Activated CD8-positive, alpha-beta memory T cell treated with anti-CD3 and anti-CD28 coated beads for 1 hour (primary cell): ENCODE measurements around the gene PDE4D.

Experiments
- DNase-seq, 2 donors: peaks; one replicate each; pipeline ENCODE4 v3.0.0-alpha.2; 2020; ENCODE audit warnings: low read depth in 1 of 2; ENCODE audit errors: extremely low read depth in 1 of 2

The PDE4D gene

GRCh38 chr5:59241552-59241951 lies 652.0 kb downstream of the PDE4D start:
- DNase-seq: no peak

- no peak for DNase-seq
Observed at GRCh38 chr5:59241119-59241518, 652.4 kb downstream of the PDE4D start.

GRCh38 chr5:59238126-59238902 lies 655.2 kb downstream of the PDE4D start:
- no peak for DNase-seq

DNA sequence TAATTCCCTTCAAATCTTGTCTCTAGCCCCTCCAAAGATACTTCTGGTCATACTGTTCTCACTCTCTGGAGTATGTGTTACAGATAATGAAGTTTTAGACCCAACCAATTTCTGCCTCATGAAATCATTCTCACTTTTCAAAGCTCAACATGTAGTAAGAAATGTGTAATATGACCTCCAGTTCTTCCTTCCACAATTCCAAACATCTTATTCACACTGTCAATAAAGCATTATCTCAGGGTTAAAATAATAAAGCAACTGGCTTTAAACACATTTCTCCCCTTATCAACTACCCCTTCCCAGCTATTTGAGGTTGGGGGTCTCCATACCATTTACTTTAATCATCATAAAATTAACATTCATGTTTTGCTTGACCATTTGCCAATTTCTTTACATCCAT lies 656.5 kb downstream of the PDE4D start:
- DNase-seq: no peak

DNA sequence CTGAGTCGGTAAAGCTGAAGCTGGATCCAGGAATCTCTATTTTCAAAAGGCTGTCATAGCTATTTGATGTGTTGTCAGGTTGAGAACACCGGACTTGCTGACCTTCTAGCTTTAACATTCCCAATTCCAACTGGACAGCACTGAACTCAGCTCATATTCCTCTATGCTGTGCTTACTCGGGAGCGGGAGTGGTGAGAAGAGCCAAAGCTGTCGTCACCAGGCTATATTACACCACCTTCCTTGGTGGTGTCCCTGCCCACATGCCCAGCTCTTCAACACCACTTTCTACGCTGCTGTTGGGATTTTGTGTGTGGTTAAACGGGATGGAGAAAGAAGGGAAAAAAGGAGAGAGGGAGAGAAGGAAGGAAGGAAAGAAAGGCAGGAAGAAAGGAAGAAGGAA lies 657.1 kb downstream of the PDE4D start:
- DNase-seq: no peak

DNA sequence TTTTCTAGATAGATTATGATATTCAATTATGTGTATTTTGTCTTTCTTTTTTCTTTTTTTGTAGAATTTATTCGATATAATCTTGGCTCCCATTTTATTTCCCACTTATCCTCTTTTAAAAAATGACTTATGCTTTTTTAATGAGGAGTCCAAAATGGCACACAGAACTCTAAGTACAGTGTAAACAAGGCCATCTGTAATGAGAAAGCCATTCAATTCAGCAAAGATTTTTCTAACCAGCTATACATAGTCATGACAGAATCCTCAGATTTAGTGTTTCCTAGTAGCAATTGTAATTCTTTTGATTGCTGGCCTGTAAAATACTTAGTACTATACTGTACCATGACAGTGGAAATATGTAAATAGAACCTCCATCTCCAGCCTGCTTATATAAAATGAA lies 659.3 kb downstream of the PDE4D start:
- no peak for DNase-seq

GRCh38 chr5:59231221-59231931 lies 662.1 kb downstream of the PDE4D start:
- DNase-seq: no peak

DNA sequence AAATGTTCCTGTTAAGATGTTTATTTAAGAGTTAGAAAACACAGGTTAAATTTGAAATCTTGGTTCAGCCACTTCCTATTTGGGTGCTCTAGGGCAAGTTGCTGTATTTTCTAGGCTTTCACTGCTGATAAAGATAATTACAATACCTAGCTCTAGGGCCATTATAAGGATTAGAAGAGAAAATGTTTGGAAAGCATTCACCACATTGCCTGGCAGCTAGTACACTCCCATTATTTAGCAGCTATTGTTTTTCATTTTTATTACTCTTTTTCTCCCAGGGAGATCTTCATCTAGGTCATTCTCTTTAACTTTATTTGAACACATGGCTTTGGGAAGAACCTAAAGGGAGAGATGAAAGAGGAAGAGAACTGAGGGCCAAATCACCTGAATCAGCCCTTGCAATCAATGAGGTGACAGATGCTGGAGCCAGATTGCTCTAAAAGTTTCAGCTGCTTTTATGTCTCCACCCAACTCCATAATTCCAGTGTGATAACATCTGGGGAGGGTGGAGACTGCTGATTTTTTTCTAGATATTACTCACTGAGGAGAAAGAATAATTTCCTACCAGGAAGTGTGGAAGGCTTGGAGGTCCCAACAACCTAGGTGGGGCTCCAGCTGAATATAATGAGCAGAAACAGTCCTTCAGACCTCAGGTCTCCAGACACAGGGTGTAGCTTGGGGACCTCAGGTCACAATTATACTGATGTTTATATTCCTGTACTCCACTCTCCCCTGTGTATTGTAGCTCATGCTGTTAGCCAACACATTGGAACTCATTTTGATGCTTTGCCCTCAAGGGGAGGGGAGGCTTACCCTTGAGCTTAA lies 670.6 kb downstream of the PDE4D start:
- DNase-seq: no peak

DNA sequence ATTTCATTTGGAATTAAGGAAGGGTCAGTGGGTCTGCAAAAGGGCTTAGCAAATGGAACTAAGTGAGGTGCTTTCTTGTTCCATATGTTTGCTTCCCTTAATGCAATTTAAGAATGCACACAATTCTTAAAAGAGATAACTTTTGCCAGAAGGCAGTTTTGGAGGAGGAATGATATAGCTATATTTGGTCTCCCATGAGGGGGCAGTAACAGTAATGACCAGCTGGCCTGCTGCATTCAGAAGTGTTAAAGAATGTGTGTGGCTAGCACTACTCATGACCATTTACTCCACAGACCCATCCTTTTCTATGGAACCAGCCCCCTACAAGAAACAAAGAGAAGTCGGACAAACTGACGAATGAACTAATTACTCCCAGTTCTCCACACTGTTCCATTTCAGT lies 671.8 kb downstream of the PDE4D start:
- no peak for DNase-seq

DNA sequence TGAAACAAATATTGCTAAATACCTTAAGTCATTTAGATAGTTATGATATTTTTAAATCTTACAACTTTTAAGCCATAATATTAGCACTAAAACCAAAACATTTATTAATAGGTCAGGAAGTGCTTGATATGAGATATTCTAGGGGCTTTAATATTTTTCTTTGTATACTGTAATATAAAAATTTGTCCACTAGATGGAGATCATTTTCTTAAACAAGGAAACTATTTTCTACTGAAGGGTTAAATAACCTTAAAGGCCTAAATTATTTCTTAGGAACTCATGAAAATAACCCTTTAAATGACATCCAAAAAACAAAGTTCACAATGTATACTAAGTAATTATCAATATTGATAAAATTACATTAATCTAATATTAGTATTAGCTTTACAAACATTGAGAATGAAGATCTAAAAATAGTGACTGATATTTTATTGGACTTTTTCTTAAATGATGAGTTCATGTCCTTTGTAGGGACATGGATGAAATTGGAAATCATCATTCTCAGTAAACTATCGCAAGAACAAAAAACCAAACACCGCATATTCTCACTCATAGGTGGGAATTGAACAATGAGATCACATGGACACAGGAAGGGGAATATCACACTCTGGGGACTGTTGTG lies 675.0 kb downstream of the PDE4D start:
- no peak for DNase-seq

GRCh38 chr5:59216841-59217240 lies 676.7 kb downstream of the PDE4D start:
- no peak for DNase-seq

- no peak for DNase-seq
Observed at GRCh38 chr5:59212596-59212995, 680.9 kb downstream of the PDE4D start.

- no peak for DNase-seq
Observed at GRCh38 chr5:59209758-59210359, 683.7 kb downstream of the PDE4D start.

- DNase-seq: no peak
Observed at GRCh38 chr5:59208474-59208873, 685.1 kb downstream of the PDE4D start.

DNA sequence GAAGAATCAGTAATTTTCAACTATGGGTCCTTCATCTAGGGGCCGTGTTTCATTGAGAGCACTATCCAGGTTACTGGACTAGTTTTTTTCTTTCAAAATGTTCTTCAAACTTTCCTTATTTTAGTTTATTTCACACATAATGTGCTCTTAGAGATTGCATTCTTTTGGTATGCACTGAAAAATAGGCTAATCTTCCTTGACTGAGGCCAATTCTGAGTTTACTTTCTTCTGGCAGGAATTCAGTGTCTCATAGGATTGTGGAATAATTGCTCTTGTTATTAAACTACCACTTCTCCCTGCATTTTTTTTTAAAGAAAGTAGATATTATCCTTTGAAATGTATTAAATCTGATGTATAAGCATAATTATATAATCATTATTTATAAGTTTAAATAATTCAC lies 686.1 kb downstream of the PDE4D start:
- DNase-seq: no peak

GRCh38 chr5:59206132-59206581 lies 687.4 kb downstream of the PDE4D start:
- no peak for DNase-seq

GRCh38 chr5:59204114-59204897 lies 689.2 kb downstream of the PDE4D start:
- no peak for DNase-seq

GRCh38 chr5:59199868-59200267 lies 693.7 kb downstream of the PDE4D start:
- no peak for DNase-seq

- DNase-seq: no peak
Observed at GRCh38 chr5:59198832-59199231, 694.7 kb downstream of the PDE4D start.

- DNase-seq: no peak
Observed at GRCh38 chr5:59198365-59198764, 695.2 kb downstream of the PDE4D start.
